ENCODE measurements around the gene ITGB1BP2. TPM values are rescaled to one million over a fixed set of nuclear protein-coding genes. Genes with fewer than 3 reads are reported as not detected.
"Not testable (repeated sequence)": the region's sequence is repeated elsewhere in the genome, so short reads cannot be mapped to it uniquely, and the experiment has no call there.

Gene ITGB1BP2
- total and polyA plus RNA-seq, 2 of the 13 experiments (the other 11 are each of a cell fraction or from before 2014, with no cell fraction given), result 0.90 to 2.2 TPM

DNA sequence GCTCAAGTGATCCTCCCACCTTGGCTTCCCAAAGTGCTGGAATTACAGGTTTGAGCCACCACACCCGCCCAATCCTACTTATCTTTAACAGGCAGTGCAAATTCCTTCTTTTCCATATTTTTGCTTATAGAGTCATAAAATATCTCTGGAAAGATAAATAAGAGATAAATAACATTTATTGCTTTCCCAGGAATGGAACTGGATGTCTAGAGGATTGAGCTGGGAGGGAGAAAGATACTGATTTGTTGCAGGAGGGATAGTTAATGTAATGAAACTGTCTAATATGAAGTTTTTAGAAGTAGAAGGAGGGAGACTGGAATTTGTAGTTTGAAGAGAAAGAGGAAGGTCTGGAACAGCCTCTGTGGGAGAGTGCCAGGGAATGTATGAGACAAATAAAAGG lies 20.2 kb downstream of the ITGB1BP2 start (continued):
- TF ChIP-seq, protein P1, sequence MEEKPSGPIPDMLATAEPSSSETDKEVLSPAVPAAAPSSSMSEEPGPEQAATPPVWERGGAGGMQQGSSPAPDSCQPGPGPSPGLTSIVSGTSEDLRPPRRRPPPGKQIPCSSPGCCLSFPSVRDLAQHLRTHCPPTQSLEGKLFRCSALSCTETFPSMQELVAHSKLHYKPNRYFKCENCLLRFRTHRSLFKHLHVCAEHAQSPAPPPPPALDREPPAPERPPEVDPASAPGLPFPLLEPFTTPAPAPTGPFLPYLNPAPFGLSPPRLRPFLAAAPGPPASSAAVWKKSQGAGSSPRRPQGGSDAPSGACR (CRISPR knock-in tag; IDR thresholded peaks at IDR 0.05), result no peak

DNA sequence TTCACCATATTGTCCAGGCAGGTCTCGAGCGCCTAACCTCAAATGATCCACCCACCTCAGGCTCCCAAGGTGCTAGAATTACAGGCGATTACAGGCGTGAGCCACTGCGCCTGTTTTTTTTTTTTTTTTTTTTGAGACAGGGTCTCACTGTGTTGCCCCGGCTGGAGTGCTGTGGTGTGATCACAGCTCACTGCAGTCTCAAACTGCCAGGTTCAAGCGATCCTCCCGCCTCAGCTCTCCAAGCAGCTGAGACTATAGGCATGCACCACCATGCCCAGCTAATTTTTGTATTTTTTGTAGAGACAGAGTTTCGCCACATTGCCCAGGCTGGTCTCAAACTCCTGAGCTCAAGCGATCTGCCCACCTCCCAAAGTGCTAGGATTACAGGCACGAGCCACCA lies 22.9 kb downstream of the ITGB1BP2 start:
- DNase-seq (ENCODE audit: low spot score); CTCF ChIA-PET (ENCODE audit: low intra/inter-chr PET ratio, low total read pairs); H3K9me3 ChIP-seq (ENCODE audit: low read length); H3K79me2 ChIP-seq (ENCODE audit: insufficient read depth, low read length); H3K36me3 ChIP-seq (replicated peaks in 1 of 2; ENCODE audit: control insufficient read depth in 1 of 2, insufficient read depth in 2 of 2, low read length in 2 of 2); H4K20me1 ChIP-seq (ENCODE audit: insufficient read depth, low read length); H3K9ac ChIP-seq (ENCODE audit: insufficient read depth, low read depth, low read length); intact Hi-C loops (cut with micrococcal nuclease; ENCODE audit: unreplicated experiment); H3K27ac ChIP-seq (ENCODE audit: extremely low read length, insufficient read depth, low read length); H3K4me3 ChIP-seq (replicated peaks in 1 of 3; ENCODE audit: insufficient read depth in 1 of 3, low read depth in 2 of 3, low read length in 3 of 3); H3K4me2 ChIP-seq (ENCODE audit: low read depth, low read length); ATAC-seq; H3K27me3 ChIP-seq (ENCODE audit: control insufficient read depth in 1 of 2, insufficient read depth in 2 of 2, low read length in 2 of 2); in situ Hi-C loops (cut with HindIII; ENCODE audit: extremely low pct_ligation_motif_present, low pct_unique_long_range_greater_than_20kb); H3K4me1 ChIP-seq (ENCODE audit: insufficient read depth, low read length); FAIRE-seq; POLR2A ChIA-PET; H2AFZ ChIP-seq (ENCODE audit: low read length); BruUV-seq (replicated peaks): not testable (repeated sequence)
- 96% methylated on average over 11 of the region's 11 CpGs for WGBS (ENCODE audit: low lambda C conversion rate)

DNA sequence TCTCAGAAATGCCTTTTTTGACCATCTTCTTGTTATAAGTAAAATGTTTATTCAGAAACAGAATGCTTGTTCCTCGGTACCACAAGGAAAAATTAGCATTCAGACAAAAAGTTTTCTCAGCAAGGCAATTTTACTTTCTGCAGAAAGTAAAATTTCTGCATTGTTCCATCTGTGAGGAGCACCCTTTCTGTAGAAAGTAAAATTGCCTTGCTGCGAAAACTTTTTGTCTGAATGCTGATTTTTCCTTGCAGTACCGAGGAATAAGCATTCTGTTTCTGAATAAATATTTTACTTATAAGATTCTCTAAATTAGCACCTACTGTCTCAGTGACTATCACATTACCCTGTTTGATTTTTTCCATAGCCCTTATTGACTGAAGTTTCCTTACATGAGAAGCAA lies 24.8 kb downstream of the ITGB1BP2 start:
- no TSS peak for BruUV-seq (replicated peaks)
- intact Hi-C loops (cut with micrococcal nuclease; ENCODE audit: unreplicated experiment) (no loop called here), in situ Hi-C loops (cut with HindIII; ENCODE audit: extremely low pct_ligation_motif_present, low pct_unique_long_range_greater_than_20kb) (no loop called here)
- ChIA-PET CTCF (ENCODE audit: low intra/inter-chr PET ratio, low total read pairs) (no interaction called here), POLR2A (no interaction called here)
- Histone ChIP-seq H2AFZ (ENCODE audit: low read length) (no peak overlapping the region), H3K79me2 (ENCODE audit: insufficient read depth, low read length) (no peaks in the 10 kb centered on the region), H3K4me3 (replicated peaks in 1 of 3; ENCODE audit: insufficient read depth in 1 of 3, low read depth in 2 of 3, low read length in 3 of 3) (no peak overlapping the region), H3K9ac (ENCODE audit: insufficient read depth, low read depth, low read length) (no peak overlapping the region), H3K36me3 (replicated peaks in 1 of 2; ENCODE audit: control insufficient read depth in 1 of 2, insufficient read depth in 2 of 2, low read length in 2 of 2) (no peaks in the 10 kb centered on the region), H3K9me3 (ENCODE audit: low read length) (no peaks in the 10 kb centered on the region), H3K4me1 (ENCODE audit: insufficient read depth, low read length) (no peaks in the 10 kb centered on the region), H4K20me1 (ENCODE audit: insufficient read depth, low read length) (no peaks in the 10 kb centered on the region), H3K27me3 (ENCODE audit: control insufficient read depth in 1 of 2, insufficient read depth in 2 of 2, low read length in 2 of 2) (no peaks in the 10 kb centered on the region), H3K4me2 (ENCODE audit: low read depth, low read length) (no peak overlapping the region), H3K27ac (ENCODE audit: extremely low read length, insufficient read depth, low read length) (no peak overlapping the region)
- DNase-seq (ENCODE audit: low spot score), result no peak
- WGBS (ENCODE audit: low lambda C conversion rate), result 97% methylated on average over 3 of the region's 3 CpGs
- no peak for ATAC-seq
- FAIRE-seq, result no peak
- no peak for TF ChIP-seq DNMT3B (CRISPR knock-in tag; conservative IDR thresholded peaks at IDR 0.05)
- TF ChIP-seq ZNF296 (CRISPR knock-in tag; conservative IDR thresholded peaks at IDR 0.05), result no peak
- TF ChIP-seq, protein P2, sequence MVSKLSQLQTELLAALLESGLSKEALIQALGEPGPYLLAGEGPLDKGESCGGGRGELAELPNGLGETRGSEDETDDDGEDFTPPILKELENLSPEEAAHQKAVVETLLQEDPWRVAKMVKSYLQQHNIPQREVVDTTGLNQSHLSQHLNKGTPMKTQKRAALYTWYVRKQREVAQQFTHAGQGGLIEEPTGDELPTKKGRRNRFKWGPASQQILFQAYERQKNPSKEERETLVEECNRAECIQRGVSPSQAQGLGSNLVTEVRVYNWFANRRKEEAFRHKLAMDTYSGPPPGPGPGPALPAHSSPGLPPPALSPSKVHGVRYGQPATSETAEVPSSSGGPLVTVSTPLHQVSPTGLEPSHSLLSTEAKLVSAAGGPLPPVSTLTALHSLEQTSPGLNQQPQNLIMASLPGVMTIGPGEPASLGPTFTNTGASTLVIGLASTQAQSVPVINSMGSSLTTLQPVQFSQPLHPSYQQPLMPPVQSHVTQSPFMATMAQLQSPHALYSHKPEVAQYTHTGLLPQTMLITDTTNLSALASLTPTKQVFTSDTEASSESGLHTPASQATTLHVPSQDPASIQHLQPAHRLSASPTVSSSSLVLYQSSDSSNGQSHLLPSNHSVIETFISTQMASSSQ (IDR thresholded peaks at IDR 0.05; ENCODE audit: low read depth), result no peak
- TF ChIP-seq, protein P2 (CRISPR knock-in tag; IDR thresholded peaks at IDR 0.05; ENCODE audit: borderline replicate concordance), result no peak
- TF ChIP-seq AKAP8 (CRISPR knock-in tag; IDR thresholded peaks at IDR 0.05), result no peak
- TF ChIP-seq, protein P3, sequence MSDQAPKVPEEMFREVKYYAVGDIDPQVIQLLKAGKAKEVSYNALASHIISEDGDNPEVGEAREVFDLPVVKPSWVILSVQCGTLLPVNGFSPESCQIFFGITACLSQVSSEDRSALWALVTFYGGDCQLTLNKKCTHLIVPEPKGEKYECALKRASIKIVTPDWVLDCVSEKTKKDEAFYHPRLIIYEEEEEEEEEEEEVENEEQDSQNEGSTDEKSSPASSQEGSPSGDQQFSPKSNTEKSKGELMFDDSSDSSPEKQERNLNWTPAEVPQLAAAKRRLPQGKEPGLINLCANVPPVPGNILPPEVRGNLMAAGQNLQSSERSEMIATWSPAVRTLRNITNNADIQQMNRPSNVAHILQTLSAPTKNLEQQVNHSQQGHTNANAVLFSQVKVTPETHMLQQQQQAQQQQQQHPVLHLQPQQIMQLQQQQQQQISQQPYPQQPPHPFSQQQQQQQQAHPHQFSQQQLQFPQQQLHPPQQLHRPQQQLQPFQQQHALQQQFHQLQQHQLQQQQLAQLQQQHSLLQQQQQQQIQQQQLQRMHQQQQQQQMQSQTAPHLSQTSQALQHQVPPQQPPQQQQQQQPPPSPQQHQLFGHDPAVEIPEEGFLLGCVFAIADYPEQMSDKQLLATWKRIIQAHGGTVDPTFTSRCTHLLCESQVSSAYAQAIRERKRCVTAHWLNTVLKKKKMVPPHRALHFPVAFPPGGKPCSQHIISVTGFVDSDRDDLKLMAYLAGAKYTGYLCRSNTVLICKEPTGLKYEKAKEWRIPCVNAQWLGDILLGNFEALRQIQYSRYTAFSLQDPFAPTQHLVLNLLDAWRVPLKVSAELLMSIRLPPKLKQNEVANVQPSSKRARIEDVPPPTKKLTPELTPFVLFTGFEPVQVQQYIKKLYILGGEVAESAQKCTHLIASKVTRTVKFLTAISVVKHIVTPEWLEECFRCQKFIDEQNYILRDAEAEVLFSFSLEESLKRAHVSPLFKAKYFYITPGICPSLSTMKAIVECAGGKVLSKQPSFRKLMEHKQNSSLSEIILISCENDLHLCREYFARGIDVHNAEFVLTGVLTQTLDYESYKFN (CRISPR knock-in tag; conservative IDR thresholded peaks at IDR 0.05), result no peak
- no peak for TF ChIP-seq ZNF616 (CRISPR knock-in tag; IDR thresholded peaks at IDR 0.05; ENCODE audit: low read depth)
- TF ChIP-seq ZBTB21 (CRISPR knock-in tag; IDR thresholded peaks at IDR 0.05), result no peak
